ENCODE measurements around the gene TRMT44.
A peak's percentile ranks its signal among the peaks of the same experiment; 100 is the strongest.

The TRMT44 gene

DNA sequence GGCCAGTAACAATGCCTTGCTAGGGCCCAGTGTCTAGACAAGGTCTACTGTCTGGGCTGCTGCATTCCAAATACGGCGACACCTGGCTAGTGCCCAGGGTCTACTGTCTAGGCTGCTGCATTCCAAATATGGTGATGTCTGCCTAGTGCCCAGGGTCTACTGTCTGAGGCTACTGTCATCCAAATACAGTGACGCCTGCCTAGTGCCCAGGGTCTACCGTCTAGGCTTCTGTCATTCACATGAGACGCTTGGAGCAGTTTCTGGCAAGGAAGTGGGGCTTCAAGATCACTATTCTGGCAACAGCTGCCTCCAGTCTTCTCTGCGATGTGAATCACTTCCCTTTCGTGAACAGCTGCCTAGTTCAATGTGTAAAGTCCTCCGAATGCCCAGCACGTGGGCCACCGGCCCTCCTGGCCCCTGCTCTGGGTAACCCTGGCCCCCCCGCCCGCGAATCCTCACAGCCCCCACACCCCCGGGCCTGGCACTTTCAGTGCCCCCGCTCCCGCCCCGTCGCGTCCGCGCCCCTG is 12.8 kb upstream of the TRMT44 start:
- TF ChIP-seq, protein P1, sequence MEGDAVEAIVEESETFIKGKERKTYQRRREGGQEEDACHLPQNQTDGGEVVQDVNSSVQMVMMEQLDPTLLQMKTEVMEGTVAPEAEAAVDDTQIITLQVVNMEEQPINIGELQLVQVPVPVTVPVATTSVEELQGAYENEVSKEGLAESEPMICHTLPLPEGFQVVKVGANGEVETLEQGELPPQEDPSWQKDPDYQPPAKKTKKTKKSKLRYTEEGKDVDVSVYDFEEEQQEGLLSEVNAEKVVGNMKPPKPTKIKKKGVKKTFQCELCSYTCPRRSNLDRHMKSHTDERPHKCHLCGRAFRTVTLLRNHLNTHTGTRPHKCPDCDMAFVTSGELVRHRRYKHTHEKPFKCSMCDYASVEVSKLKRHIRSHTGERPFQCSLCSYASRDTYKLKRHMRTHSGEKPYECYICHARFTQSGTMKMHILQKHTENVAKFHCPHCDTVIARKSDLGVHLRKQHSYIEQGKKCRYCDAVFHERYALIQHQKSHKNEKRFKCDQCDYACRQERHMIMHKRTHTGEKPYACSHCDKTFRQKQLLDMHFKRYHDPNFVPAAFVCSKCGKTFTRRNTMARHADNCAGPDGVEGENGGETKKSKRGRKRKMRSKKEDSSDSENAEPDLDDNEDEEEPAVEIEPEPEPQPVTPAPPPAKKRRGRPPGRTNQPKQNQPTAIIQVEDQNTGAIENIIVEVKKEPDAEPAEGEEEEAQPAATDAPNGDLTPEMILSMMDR (IDR thresholded peaks at IDR 0.05; ENCODE audit: low read depth, low read length), result no peak
- H3K4me3 ChIP-seq (ENCODE audit: low read depth, low read length), result peak overlapping the region; percentile 63

DNA sequence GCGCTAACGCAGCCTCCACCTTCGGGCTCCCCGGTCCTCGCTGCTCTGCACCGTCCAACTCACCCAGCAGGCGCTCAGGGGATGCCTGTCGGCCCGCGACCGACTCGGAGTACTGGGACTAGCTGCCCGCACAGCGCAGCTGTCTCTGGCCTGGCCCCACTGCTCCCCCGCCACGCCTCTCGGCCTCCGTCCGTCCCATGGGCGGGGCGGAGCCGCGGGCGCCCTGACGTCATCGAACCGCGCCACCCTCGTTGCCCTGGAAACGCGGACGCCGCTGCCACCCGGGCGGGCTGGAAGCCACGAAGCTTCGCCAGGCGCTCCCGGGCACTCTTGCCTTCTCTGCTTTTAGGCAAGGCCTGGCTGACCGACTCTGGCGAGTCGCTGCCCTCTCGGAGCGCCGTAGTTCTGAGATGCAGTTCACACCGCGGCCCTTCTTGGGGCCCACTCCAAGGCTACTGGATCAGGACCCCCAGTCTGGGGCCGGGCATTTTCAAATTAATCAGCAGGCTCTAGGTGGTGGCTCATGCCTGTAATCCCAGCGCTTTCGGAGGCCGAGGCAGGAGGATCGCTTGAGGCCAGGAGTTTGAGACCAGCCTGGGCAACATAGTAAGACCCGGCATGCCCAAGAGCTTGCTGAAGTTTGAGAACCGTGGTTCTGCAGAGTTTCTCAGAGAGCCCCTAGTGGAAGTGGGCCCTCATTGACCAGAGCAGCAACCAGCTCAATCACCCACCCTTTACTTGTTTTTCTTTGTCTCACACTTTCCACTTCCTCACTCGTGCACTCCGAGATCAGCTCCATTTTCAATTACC is 12.1 kb upstream of the TRMT44 start:
- TF ChIP-seq, protein P1 (IDR thresholded peaks at IDR 0.05; ENCODE audit: low read depth, low read length), result peak; percentile 39; the same call in 1 of the 2 replicates
- peak overlapping the region; percentile 63 for H3K4me3 ChIP-seq (ENCODE audit: low read depth, low read length)

DNA sequence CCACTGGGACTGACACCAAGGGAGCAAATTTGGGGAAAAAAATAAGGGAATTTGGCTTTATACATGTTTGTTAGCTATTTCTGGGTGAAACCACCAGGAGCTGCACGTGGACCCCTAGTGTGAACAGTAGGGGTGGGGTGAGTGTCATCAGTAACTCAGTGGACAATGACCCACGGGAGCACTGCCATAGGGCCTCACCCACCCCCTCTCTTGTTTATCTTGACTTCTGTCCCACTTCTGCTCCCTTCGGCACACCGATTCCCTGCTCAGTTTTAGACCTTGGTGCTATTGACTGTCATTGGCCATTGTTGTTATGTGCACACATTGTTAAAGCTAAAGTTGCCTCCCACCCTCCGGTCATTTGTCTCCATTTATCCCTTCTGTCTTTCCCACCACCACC is 9.0 kb upstream of the TRMT44 start:
- H3K4me3 ChIP-seq (ENCODE audit: low read depth, low read length), result no peak overlapping the region
- TF ChIP-seq, protein P1 (IDR thresholded peaks at IDR 0.05; ENCODE audit: low read depth, low read length), result no peak

DNA sequence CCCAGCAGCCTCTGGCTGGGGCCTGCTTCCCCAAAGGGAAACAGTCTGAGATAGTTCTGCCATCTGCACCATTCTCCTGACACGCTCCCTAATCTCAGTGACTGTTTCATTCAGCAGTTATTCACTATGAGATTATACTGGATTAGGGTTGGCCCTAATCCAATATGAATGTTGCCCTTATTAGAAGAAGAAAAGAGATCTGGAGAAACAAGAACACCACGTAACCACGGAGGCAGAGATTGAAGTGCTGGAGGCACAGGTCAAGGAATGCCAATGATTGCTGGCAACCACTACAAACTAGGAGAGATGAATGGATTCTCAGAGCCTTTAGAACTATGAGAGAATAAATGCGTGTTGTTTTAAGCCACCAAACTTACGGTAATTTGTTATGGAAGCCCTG is 7.4 kb upstream of the TRMT44 start:
- no peak overlapping the region for H3K4me3 ChIP-seq (ENCODE audit: low read depth, low read length)
- TF ChIP-seq, protein P1 (IDR thresholded peaks at IDR 0.05; ENCODE audit: low read depth, low read length), result no peak

GRCh38 chr4:8434251-8435073 is 6.1 kb upstream of the TRMT44 start:
- TF ChIP-seq, protein P1 (IDR thresholded peaks at IDR 0.05; ENCODE audit: low read depth, low read length), result no peak
- no peak overlapping the region for H3K4me3 ChIP-seq (ENCODE audit: low read depth, low read length)

DNA sequence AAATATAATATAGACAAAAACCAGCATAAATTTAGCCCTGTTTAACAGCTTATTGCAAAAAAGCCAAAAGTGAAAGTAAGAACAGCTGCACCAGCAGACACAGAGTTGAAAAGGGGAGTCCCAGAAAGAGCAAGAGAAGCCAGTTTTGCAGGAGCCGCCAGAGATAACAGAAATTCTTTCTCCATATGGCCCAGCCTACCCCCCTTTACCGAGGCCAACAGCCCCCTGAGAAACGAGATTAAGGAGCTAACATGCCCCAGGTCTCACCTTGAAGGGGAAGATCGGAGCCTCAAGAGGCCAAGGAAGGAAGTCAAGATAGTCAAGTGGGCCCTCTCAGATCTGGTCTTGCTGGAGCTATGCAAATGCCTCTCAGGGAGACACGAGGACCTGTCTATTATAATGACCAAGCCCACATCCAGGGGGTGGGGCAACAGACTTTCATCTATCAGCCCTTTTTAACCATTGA is 4.9 kb upstream of the TRMT44 start:
- peak overlapping the region; percentile 46 for H3K4me3 ChIP-seq (ENCODE audit: low read depth, low read length)
- TF ChIP-seq, protein P1 (IDR thresholded peaks at IDR 0.05; ENCODE audit: low read depth, low read length), result no peak

Measured in WI38 (cell line).